SK-N-SH (cell line): Measurements from ENCODE around the gene PARP9. TPM values are rescaled to one million over a fixed set of nuclear protein-coding genes. Genes with fewer than 3 reads are reported as not detected.
A peak's percentile ranks its signal among the peaks of the same experiment; 100 is the strongest.

ENCODE experiments used
- CTCF ChIA-PET: fragments of 300-600, 350-600 bp; formaldehyde crosslinking; extraction: SDS; loops from one replicate; lab custom pipeline; 2021; lab: Yijun Ruan, JAX
- POLR2A ChIA-PET: fragments of 350-600 bp; sonication (Branson Sonifier 250); formaldehyde crosslinking; extraction: SDS; loops from one replicate; lab custom pipeline; 2020; ENCODE audit warnings: antibody characterized with exemption, inconsistent platforms; lab: Yijun Ruan, JAX
- DNase-seq: peaks from one replicate; pipeline ENCODE4 v3.0.0; 2012
- H2AFZ ChIP-seq: fragments of 200-600 bp; sonication (generic); 2 replicates; pipeline ENCODE4 v1.8.1; 2016; ENCODE audit warnings: antibody characterized with exemption, mild to moderate bottlenecking, low read depth
- H3F3A ChIP-seq: fragments of 200-600 bp; sonication (generic); replicated peaks from 2 replicates; pipeline ENCODE3; 2016; ENCODE audit warnings: antibody characterized with exemption, mild to moderate bottlenecking; ENCODE audit not compliant: insufficient read depth
- H3K27ac ChIP-seq, 2 experiments: fragments of 200-500 bp in 1 of 2; fragments of 200-600 bp in 1 of 2; sonication (Bioruptor generic) in 1 of 2; sonication (generic), shearing (Covaris generic) in 1 of 2; 2 replicates each; pipeline versions ENCODE4 v1.5.1 to v1.6.1; 2014 to 2016; ENCODE audit warnings: low read depth in 2 of 2, inconsistent platforms in 1 of 2, low read length in 1 of 2, mild to moderate bottlenecking in 1 of 2, mixed read lengths in 1 of 2
- H3K27me3 ChIP-seq: fragments of 200-600 bp; sonication (generic), shearing (Covaris generic); 2 replicates; pipeline ENCODE4 v1.6.1; 2016; ENCODE audit warnings: mixed run types; ENCODE audit not compliant: insufficient read depth
- H3K36me3 ChIP-seq, 2 experiments: fragments of 200-500 bp in 1 of 2; fragments of 200-600 bp in 1 of 2; sonication (Bioruptor generic) in 1 of 2; sonication (generic) in 1 of 2; replicated peaks in 1 of 2; 2 replicates each; pipeline versions ENCODE3 to v1.5.1; 2014 to 2016; ENCODE audit warnings: low read length in 1 of 2, mild to moderate bottlenecking in 1 of 2; ENCODE audit not compliant: insufficient read depth in 2 of 2, control insufficient read depth in 1 of 2
- H3K4me1 ChIP-seq, 2 experiments: fragments of 200-500 bp in 1 of 2; fragments of 200-600 bp in 1 of 2; sonication (Bioruptor generic) in 1 of 2; sonication (generic), shearing (Covaris generic) in 1 of 2; 2 replicates each; pipeline versions ENCODE4 v1.5.1 to v1.6.1; 2014 to 2016; ENCODE audit warnings: low read depth in 1 of 2, low read length in 1 of 2, mixed run types in 1 of 2; ENCODE audit not compliant: insufficient read depth in 2 of 2, control insufficient read depth in 1 of 2
- H3K4me2 ChIP-seq: fragments of 200-600 bp; sonication (generic), shearing (Covaris generic); 2 replicates; pipeline ENCODE4 v1.6.1; 2017; ENCODE audit warnings: mixed run types
- H3K4me3 ChIP-seq, 2 experiments: fragments of 200-500 bp in 1 of 2; fragments of 200-600 bp in 1 of 2; sonication (Bioruptor generic) in 1 of 2; sonication (generic), shearing (Covaris generic) in 1 of 2; 2 replicates each; pipeline versions ENCODE4 v1.5.1 to v1.8.1; 2014 to 2016; ENCODE audit warnings: low read depth in 2 of 2, inconsistent platforms in 1 of 2, low read length in 1 of 2, mild to moderate bottlenecking in 1 of 2, mixed read lengths in 1 of 2, moderate library complexity in 1 of 2
- H3K79me2 ChIP-seq: fragments of 200-600 bp; sonication (generic); 2 replicates; pipeline ENCODE4 v1.8.1; 2017; ENCODE audit warnings: mild to moderate bottlenecking; ENCODE audit not compliant: insufficient read depth
- H3K9ac ChIP-seq: fragments of 200-600 bp; sonication (generic); 2 replicates; pipeline ENCODE4 v1.6.1; 2017; ENCODE audit warnings: mixed run types
- H3K9me2 ChIP-seq: fragments of 200-600 bp; sonication (generic); 2 replicates; pipeline ENCODE4 v1.6.1; 2017; ENCODE audit warnings: mixed run types
- H3K9me3 ChIP-seq: fragments of 200-600 bp; sonication (generic); 2 replicates; pipeline ENCODE4 v1.6.1; 2017; ENCODE audit warnings: mixed run types, mild to moderate bottlenecking, moderate library complexity
- H4K20me1 ChIP-seq: fragments of 200-600 bp; sonication (generic); 2 replicates; pipeline ENCODE4 v1.6.1; 2017; ENCODE audit warnings: mild to moderate bottlenecking, mixed run types; ENCODE audit not compliant: insufficient read depth
- CTCF ChIP-seq: fragments of 200-600 bp; sonication (generic); IDR thresholded peaks from 2 replicates; pipeline ENCODE4 v1.6.1; 2017; ENCODE audit warnings: antibody characterized with exemption, mild to moderate bottlenecking, moderate library complexity
- ELF1 ChIP-seq: IDR thresholded peaks from 2 replicates; pipeline ENCODE4 v1.4.0; 2012
- EP300 ChIP-seq, 2 experiments: IDR thresholded peaks; 2 replicates each; pipeline versions ENCODE4 v1.4.0 to v1.6.1; 2012; ENCODE audit warnings: borderline replicate concordance in 1 of 2, low read depth in 1 of 2, low read length in 1 of 2
- EZH2phosphoT487 ChIP-seq: fragments of 200-600 bp; sonication (generic); IDR thresholded peaks from 2 replicates; pipeline ENCODE4 v1.6.1; 2017; ENCODE audit warnings: low read depth, mixed run types, mild to moderate bottlenecking, antibody characterized with exemption, moderate library complexity, borderline replicate concordance
- FOSL2 ChIP-seq: IDR thresholded peaks from 2 replicates; pipeline ENCODE4 v1.4.0; 2012; ENCODE audit warnings: low read depth, mild to moderate bottlenecking, moderate library complexity, borderline replicate concordance
- FOXJ3 ChIP-seq: sonication (generic); formaldehyde crosslinking; IDR thresholded peaks from 2 replicates; pipeline ENCODE4 v1.5.1; 2020; ENCODE audit warnings: mild to moderate bottlenecking, missing genetic modification reagents
- FOXM1 ChIP-seq: IDR thresholded peaks from 2 replicates; pipeline ENCODE4 v1.4.0; 2012; ENCODE audit warnings: low read depth, mild to moderate bottlenecking
- GATA2 ChIP-seq: sonication (generic); formaldehyde crosslinking; IDR thresholded peaks from 2 replicates; pipeline ENCODE4 v1.5.0; 2020; ENCODE audit warnings: mild to moderate bottlenecking, missing genetic modification reagents
- JUND ChIP-seq: IDR thresholded peaks from 2 replicates; pipeline ENCODE4 v1.4.0; 2012
- MAX ChIP-seq: IDR thresholded peaks from 2 replicates; pipeline ENCODE4 v1.4.0; 2012; ENCODE audit warnings: low read depth
- MXI1 ChIP-seq: IDR thresholded peaks from 2 replicates; pipeline ENCODE4 v1.6.1; 2012; ENCODE audit warnings: mild to moderate bottlenecking, low read depth, low read length, improper control_type of control experiment
- NFIC ChIP-seq: IDR thresholded peaks from 2 replicates; pipeline ENCODE4 v1.4.0; 2012; ENCODE audit warnings: borderline replicate concordance
- NRF1 ChIP-seq: IDR thresholded peaks from 2 replicates; pipeline ENCODE4 v1.6.1; 2012; ENCODE audit warnings: low read depth, mild to moderate bottlenecking, low read length
- PBX3 ChIP-seq: IDR thresholded peaks from 2 replicates; pipeline ENCODE4; 2012
- POLR2AphosphoS5 ChIP-seq: IDR thresholded peaks from 2 replicates; pipeline ENCODE4 v1.6.1; 2012; ENCODE audit warnings: low read depth, low read length
- RAD21 ChIP-seq: IDR thresholded peaks from 2 replicates; pipeline ENCODE4 v1.6.1; 2012; ENCODE audit warnings: mild to moderate bottlenecking, low read length
- RCOR1 ChIP-seq: fragments of 150-350 bp; IDR thresholded peaks from 2 replicates; pipeline ENCODE4 v1.6.1; 2017; ENCODE audit warnings: antibody characterized with exemption, low read length
- REST ChIP-seq: IDR thresholded peaks from 2 replicates; pipeline ENCODE4 v1.6.1; 2012; ENCODE audit warnings: mild to moderate bottlenecking, low read depth, low read length, moderate library complexity
- RXRA ChIP-seq: IDR thresholded peaks from 2 replicates; pipeline ENCODE4 v1.4.0; 2012; ENCODE audit warnings: low read depth, mild to moderate bottlenecking, borderline replicate concordance
- SIN3A ChIP-seq: IDR thresholded peaks from 2 replicates; pipeline ENCODE4 v1.6.1; 2012; ENCODE audit warnings: low read depth, mild to moderate bottlenecking, low read length, moderate library complexity, borderline replicate concordance
- TCF12 ChIP-seq: IDR thresholded peaks from 2 replicates; pipeline ENCODE4 v1.4.0; 2012
- TEAD4 ChIP-seq: IDR thresholded peaks from 2 replicates; pipeline ENCODE4 v1.4.0; 2012; ENCODE audit warnings: mild to moderate bottlenecking, borderline replicate concordance; ENCODE audit not compliant: insufficient read depth
- USF1 ChIP-seq: IDR thresholded peaks from 2 replicates; pipeline ENCODE4 v1.4.0; 2012; ENCODE audit warnings: low read depth, borderline replicate concordance
- ZBTB33 ChIP-seq: IDR thresholded peaks from 2 replicates; pipeline ENCODE4 v1.4.0; 2012; ENCODE audit warnings: low read depth, borderline replicate concordance
- WGBS: methylation state at CpG from one replicate; pipeline ENCODE4 v1.1.6; 2017; ENCODE audit warnings: low lambda C conversion rate; 5-methylcytosine and 5-hydroxymethylcytosine counted together
- polyA plus RNA-seq, 3 experiments: library from polyadenylated mRNA; depleted of rRNA; stranded (reverse); fragments of >200 nt; gene quantifications; 2 replicates each; pipeline ENCODE4 v1.2.3, GENCODE V29; 2012

The PARP9 gene
- polyA plus RNA-seq, 1 of the 3 experiments (the other 2 are of a cell fraction): 13.5 TPM

GRCh38 chr3:122609798-122610559 is 45.9 kb upstream of the PARP9 start:
- POLR2A ChIA-PET: no interaction called here
- H3K27me3 ChIP-seq: no peaks in the 10 kb centered on the region
- TF ChIP-seq POLR2AphosphoS5 (peak; percentile 25; the same call in 1 of the 2 replicates), RAD21 (no peak), CTCF (no peak), ZBTB33 (no peak), SIN3A (no peak), TCF12 (peak; percentile 37; the same call in 1 of the 2 replicates), GATA2 (CRISPR knock-in tag) (no peak), ELF1 (no peak), TEAD4 (no peak), RXRA (no peak), USF1 (no peak), MXI1 (no peak), EZH2phosphoT487 (no peak), FOXM1 (no peak), FOXJ3 (no peak), MAX (no peak), PBX3 (peak; percentile 34; the same call in 1 of the 2 replicates), NFIC (no peak), EP300 (IDR thresholded peaks at IDR 0.05; ENCODE audit: borderline replicate concordance in 1 of 2, low read depth in 1 of 2, low read length in 1 of 2) (no peak), NRF1 (no peak), JUND (peak; percentile 88), RCOR1 (no peak), FOSL2 (peak; percentile 96), REST (no peak)

More at GRCh38 chr3:122609798-122610559, 45.9 kb upstream of the PARP9 start:
- no peaks in the 10 kb centered on the region for H3K9me3 ChIP-seq
- no peak for DNase-seq
- H3K9ac ChIP-seq: peak overlapping the region; percentile 45; the same call in 1 of the 2 replicates
- H3K4me3 ChIP-seq: no peak overlapping the region
- H3K4me2 ChIP-seq: peak overlapping the region; percentile 54
- H3K27ac ChIP-seq: peak overlapping the region in 1 of 2 experiments; percentile 73; a peak in 2 of 4 replicates
- H3K4me1 ChIP-seq: no peaks in the 10 kb centered on the region
- WGBS: 57% methylated on average over 7 of the region's 7 CpGs
- H3F3A ChIP-seq: no peaks in the 10 kb centered on the region
- H3K9me2 ChIP-seq: no peaks in the 10 kb centered on the region
- no peaks in the 10 kb centered on the region for H3K79me2 ChIP-seq
- H3K36me3 ChIP-seq: no peaks in the 10 kb centered on the region
- CTCF ChIA-PET: no interaction called here
- H4K20me1 ChIP-seq: no peaks in the 10 kb centered on the region
- H2AFZ ChIP-seq: peak overlapping the region; percentile 96
